Astrocyte of the cerebellum (primary cell): Measurements from ENCODE around the gene MAGEA9.
"Not testable (repeated sequence)": the region's sequence is repeated elsewhere in the genome, so short reads cannot be mapped to it uniquely, and the experiment has no call there.

ENCODE experiments used
- DNase-seq: peaks from one replicate; pipeline ENCODE4 v3.0.0-alpha.2; 2011; ENCODE audit warnings: low read depth
- H3K4me3 ChIP-seq: 2 replicates; pipeline ENCODE4 v1.5.1; 2011; ENCODE audit warnings: mild to moderate bottlenecking, low read depth, low read length, moderate library complexity
- in situ Hi-C: cut with HindIII; loops from 2 replicates; pipeline ENCODE4 v1.10.0; 2017; ENCODE audit warnings: low sequenced_read_pairs
- TF ChIP-seq, protein P1 (sequence below): IDR thresholded peaks from 2 replicates; pipeline ENCODE4 v1.5.1; 2012; ENCODE audit warnings: low read length, low read depth, moderate library complexity, mild to moderate bottlenecking; ENCODE audit errors: missing control alignments

Gene MAGEA9

DNA sequence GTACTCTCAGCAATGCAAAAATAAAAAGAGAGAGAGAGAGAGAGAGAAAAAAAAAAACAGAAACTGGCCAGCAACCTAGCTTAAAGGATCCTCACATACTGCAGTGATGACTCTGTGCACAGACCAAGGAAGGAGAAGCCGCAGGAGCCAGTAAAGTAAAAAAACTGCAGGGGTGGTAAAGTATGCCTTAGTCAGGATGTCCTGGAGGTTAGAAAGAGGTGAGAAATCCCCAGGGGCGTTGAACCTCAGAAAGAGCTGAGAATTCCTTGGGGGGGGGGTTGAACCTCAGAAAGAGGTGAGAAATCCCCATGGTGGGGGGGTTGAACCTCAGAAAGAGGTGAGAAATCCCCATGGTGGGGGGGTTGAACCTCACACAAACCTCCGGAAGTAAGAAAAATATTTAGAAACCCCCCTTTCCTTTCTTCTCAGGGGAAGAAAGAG lies 48.0 kb downstream of the MAGEA9 start:
- H3K4me3 ChIP-seq = peak overlapping the region; percentile 34
- DNase-seq = peak; percentile 29
- in situ Hi-C loops = no loop called here
- TF ChIP-seq, protein P1, sequence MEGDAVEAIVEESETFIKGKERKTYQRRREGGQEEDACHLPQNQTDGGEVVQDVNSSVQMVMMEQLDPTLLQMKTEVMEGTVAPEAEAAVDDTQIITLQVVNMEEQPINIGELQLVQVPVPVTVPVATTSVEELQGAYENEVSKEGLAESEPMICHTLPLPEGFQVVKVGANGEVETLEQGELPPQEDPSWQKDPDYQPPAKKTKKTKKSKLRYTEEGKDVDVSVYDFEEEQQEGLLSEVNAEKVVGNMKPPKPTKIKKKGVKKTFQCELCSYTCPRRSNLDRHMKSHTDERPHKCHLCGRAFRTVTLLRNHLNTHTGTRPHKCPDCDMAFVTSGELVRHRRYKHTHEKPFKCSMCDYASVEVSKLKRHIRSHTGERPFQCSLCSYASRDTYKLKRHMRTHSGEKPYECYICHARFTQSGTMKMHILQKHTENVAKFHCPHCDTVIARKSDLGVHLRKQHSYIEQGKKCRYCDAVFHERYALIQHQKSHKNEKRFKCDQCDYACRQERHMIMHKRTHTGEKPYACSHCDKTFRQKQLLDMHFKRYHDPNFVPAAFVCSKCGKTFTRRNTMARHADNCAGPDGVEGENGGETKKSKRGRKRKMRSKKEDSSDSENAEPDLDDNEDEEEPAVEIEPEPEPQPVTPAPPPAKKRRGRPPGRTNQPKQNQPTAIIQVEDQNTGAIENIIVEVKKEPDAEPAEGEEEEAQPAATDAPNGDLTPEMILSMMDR = no peak

DNA sequence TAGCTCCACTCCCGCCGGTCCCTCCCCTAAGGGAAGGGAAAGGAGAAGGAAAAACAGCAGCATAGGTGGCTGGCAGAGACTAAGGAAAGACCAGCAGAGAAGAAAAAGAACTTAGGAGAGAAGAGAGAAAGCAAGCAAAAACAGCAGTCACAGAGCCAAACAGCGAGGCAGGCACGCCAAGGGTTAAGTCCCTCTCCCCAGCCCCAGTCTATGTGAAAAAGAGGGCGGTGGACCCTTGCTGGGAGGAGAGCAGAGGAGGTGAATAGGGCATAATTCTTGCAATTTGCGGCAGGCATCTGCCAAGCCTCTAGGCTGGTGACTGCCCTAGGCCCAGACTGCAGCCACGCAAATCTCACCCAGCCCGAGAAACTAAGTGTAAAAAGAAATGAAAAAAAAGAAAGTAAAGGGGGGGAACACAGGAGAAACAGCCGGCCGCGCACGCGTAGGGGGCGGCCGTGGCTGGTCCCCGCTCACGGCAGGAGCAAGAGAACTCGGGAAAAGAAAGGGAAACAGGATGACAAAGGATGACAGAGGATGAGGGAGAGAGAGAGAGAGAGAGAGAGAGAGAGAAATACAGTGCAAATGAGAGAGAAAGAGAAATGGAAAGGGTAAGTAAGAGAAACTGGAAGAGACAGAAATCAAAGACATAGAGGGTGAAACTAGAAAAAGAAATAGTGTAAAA lies 48.6 kb downstream of the MAGEA9 start:
- TF ChIP-seq, protein P1 = no peak
- no peak for DNase-seq
- H3K4me3 ChIP-seq = peak overlapping the region; percentile 34
- in situ Hi-C loops = no loop called here

DNA sequence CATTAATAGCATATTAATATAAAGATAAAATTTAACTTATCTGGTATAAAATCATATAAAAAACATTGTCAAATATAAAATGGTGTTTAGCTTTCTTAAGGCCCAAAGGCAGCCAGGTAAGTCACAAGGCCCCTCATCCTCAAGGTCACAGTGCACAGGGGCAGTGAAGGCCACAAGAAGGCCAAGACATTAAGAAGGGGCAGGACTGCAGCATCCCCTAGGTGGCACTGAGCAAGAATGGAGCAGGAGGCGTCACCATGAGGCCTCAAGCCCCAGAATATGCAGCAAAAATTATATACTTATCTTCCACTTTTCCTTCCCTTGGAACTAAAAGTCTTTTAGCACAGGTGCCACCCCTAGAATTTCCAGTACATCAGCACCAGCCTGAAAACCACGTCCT lies 49.7 kb downstream of the MAGEA9 start:
- DNase-seq = no peak
- in situ Hi-C loops = no loop called here
- TF ChIP-seq, protein P1 = no peak
- no peak overlapping the region for H3K4me3 ChIP-seq

DNA sequence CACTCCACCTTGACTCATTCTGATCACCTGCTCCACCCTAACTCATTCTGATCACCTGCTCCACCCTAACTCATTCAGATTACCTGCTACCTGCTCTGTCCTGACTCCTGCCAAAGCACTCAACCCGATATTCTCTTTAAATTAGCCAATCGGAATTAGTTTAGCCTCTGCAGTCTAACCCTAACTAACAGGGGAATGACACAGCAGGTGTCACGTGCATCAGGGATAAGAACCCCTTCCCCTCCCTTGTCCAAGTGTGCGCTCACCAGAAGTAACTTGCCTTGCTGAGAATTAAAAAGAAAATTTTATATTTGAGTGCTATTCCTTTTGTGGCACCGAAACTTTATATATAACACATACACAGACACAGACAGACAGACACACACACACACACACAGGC lies 55.0 kb downstream of the MAGEA9 start:
- H3K4me3 ChIP-seq, DNase-seq, in situ Hi-C loops: not testable (repeated sequence)

DNA sequence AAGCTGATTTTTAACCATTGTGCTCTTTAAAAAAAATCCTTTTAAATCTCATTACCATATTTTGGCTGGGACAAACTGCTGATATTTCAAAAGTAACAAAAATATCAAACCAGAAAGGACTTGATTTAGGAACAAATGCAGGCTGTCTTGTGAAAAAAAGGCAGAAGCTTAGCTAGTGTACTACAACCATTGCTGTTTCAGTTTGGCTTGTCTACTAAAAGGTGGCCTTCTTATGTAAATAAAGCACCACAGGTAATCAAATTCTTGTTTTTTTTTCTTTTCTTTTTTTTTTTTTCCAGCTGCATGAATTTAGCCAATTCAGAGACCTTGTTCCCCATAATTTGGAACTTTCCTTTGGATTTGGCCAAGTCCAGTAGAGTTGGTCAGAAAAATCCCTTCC lies 55.4 kb downstream of the MAGEA9 start:
- TF ChIP-seq, protein P1 = no peak
- no peak for DNase-seq
- in situ Hi-C loops = no loop called here
- H3K4me3 ChIP-seq = no peak overlapping the region
